Peyer's patch (tissue), 4 donors: ENCODE data around the gene AGFG2. TPM values are rescaled to one million over a fixed set of nuclear protein-coding genes. Genes with fewer than 3 reads are reported as not detected.
A peak's percentile ranks its signal among the peaks of the same experiment; 100 is the strongest.

ENCODE experiments used
- DNase-seq, 3 donors: peaks; one replicate each; pipeline ENCODE4 v3.0.0-alpha.2; 2017 to 2019
- H3K27ac ChIP-seq, 4 donors: fragments of 200-600 bp; sonication (generic); one replicate each; pipeline ENCODE4 v1.5.1; 2016 to 2019
- H3K27me3 ChIP-seq, 2 donors: fragments of 200-600 bp; sonication (generic); one replicate each; pipeline ENCODE4 v1.5.1; 2019
- H3K36me3 ChIP-seq, 3 donors: fragments of 200-600 bp; sonication (generic); one replicate each; pipeline ENCODE4 v1.5.1; 2016 to 2019
- H3K4me1 ChIP-seq, 4 donors: fragments of 200-600 bp; sonication (generic); one replicate each; pipeline ENCODE4 v1.5.1; 2016 to 2019
- H3K4me3 ChIP-seq, 4 donors: fragments of 200-600 bp; sonication (generic); 1 replicate in 3 of 4; 2 replicates in 1 of 4; pipeline ENCODE4 v1.5.1; 2016 to 2019; ENCODE audit warnings: mild to moderate bottlenecking in 1 of 4
- H3K9me3 ChIP-seq, 4 donors: fragments of 200-600 bp; sonication (generic); one replicate each; pipeline ENCODE4 v1.5.1; 2016 to 2019; ENCODE audit warnings: mild to moderate bottlenecking in 1 of 4
- POLR2A ChIP-seq, 2 donors: fragments of 450-650 bp; IDR thresholded peaks; one replicate each; pipeline ENCODE4 v1.5.1; 2017; ENCODE audit warnings: antibody characterized with exemption in 2 of 2, mild to moderate bottlenecking in 2 of 2, moderate library complexity in 2 of 2
- total RNA-seq, 4 donors: library from RNA; depleted of rRNA; stranded (reverse); fragments of >200 nt; gene quantifications; one replicate each; pipeline ENCODE4 v1.1.0, GENCODE V29; 2016
- TF ChIP-seq, protein P1 (sequence below), 6 experiments: fragments of 450-650 bp in 4 of 6; fragments of 200-600 bp in 2 of 6; sonication (generic) in 1 of 6; IDR thresholded peaks; one replicate each; pipeline ENCODE4 v1.5.1; 2017 to 2019; ENCODE audit warnings: antibody characterized with exemption in 6 of 6, mild to moderate bottlenecking in 3 of 6, moderate library complexity in 1 of 6

The AGFG2 gene
- total RNA-seq, 4 donors from 2014 or later: 38.4 to 63.6 (median 49.9) TPM

DNA sequence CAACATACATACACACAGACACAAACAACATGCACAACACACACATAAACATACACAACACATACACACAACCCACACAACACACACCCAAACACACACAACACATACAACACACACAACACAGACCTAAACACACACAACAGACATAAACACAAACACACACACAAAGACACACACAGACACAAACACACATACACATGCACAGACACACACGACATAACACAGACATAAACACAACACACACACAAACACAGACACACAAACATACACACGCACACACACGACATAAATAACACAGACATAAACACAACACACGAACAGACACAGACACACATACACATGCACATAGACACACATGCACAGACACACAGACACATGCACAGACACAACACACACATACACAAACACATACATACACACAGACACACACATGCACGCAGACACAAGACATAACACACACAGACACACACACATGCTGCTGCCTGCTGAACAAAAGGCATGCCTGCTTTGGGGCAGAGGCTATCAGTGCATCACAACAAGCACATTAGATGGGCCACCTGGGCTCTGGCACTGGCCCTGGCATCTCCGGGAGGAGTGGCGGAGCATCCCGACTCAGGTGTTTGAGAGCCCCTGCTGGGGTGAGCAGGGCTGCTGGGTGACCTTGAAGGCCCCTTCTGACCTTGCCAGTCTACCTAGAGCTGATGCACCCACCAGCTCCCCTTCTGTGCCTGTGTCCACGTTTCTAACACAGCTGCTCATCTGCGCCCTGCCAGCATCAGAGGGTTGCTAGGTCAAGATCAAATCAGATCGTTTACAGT is 41.7 kb downstream of the AGFG2 start:
- TF ChIP-seq, protein P1, sequence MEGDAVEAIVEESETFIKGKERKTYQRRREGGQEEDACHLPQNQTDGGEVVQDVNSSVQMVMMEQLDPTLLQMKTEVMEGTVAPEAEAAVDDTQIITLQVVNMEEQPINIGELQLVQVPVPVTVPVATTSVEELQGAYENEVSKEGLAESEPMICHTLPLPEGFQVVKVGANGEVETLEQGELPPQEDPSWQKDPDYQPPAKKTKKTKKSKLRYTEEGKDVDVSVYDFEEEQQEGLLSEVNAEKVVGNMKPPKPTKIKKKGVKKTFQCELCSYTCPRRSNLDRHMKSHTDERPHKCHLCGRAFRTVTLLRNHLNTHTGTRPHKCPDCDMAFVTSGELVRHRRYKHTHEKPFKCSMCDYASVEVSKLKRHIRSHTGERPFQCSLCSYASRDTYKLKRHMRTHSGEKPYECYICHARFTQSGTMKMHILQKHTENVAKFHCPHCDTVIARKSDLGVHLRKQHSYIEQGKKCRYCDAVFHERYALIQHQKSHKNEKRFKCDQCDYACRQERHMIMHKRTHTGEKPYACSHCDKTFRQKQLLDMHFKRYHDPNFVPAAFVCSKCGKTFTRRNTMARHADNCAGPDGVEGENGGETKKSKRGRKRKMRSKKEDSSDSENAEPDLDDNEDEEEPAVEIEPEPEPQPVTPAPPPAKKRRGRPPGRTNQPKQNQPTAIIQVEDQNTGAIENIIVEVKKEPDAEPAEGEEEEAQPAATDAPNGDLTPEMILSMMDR (IDR thresholded peaks at IDR 0.05): no peak
- no peak for TF ChIP-seq POLR2A (IDR thresholded peaks at IDR 0.05)
- no peak for DNase-seq
- Histone ChIP-seq H3K27me3 (no peaks in the 10 kb centered on the region), H3K36me3 (peaks cover 0 to 67% (median 4%) of the 10 kb centered on the region in 3 donors), H3K9me3 (no peaks in the 10 kb centered on the region), H3K27ac (no peak overlapping the region), H3K4me1 (peaks cover 8 to 28% (median 13%) of the 10 kb centered on the region in 4 donors), H3K4me3 (no peak overlapping the region)

DNA sequence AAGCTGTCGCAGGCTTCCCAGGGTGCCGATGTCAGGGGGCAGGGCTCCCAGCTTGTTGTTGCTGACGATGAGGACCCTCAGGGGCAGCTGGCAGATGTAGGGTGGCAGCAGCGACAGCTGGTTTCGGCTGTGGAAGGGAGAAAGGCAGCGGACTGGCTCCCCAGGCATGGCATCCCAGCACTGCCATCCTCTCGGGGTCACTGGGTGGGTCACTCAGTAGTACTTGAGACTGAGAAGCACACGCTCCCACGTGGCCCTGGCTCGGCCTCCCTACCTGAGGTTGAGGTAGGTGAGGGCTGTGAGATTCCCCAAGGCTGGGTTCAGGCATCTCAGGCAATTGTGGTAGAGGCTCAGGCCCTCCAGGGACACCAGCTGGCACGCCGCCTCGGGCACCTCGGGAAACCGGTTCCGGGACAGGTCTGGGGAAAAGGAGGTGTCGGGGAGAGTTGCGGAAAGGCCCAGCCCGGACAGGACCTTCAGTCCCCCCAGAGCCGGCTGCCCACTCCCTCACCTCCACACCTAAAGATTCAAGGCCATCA is 43.1 kb downstream of the AGFG2 start:
- Histone ChIP-seq H3K9me3 (no peaks in the 10 kb centered on the region), H3K4me3 (no peak overlapping the region), H3K36me3 (peaks cover 0 to 52% (median 4%) of the 10 kb centered on the region in 3 donors), H3K27me3 (no peaks in the 10 kb centered on the region), H3K4me1 (peaks cover 8 to 30% (median 13%) of the 10 kb centered on the region in 4 donors), H3K27ac (peak overlapping the region in 3 of 4 donors; percentile 98 to 100 (median 100))
- TF ChIP-seq, protein P1 (IDR thresholded peaks at IDR 0.05): no peak
- no peak for TF ChIP-seq POLR2A (IDR thresholded peaks at IDR 0.05)
- no peak for DNase-seq

DNA sequence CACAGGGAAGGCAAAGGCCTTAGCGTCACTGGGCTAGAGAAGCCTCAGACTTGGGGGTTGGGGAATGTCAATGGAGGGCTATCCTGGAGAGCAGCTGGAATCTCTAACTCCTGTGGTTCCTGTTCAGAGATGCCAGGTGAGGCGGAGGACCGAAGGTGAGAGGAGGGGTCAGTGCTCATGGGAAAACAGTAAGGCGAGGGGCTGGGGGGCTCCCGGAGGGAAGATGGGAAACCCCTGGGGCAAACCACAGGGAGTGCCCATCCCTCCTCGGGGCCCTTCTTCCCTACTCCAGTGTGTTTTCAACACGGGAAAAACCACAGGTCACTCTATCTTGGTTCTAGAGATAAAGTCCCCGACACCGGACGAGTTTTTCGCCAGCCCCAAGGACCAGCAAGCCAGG is 43.6 kb downstream of the AGFG2 start:
- TF ChIP-seq POLR2A (IDR thresholded peaks at IDR 0.05): no peak
- TF ChIP-seq, protein P1 (IDR thresholded peaks at IDR 0.05): no peak
- H3K36me3 ChIP-seq: peaks cover 0 to 47% (median under 1%) of the 10 kb centered on the region in 3 donors
- peak overlapping the region; percentile 98 to 100 (median 99) for H3K27ac ChIP-seq
- peaks cover 8 to 32% (median 13%) of the 10 kb centered on the region in 4 donors for H3K4me1 ChIP-seq
- H3K9me3 ChIP-seq: no peaks in the 10 kb centered on the region
- no peaks in the 10 kb centered on the region for H3K27me3 ChIP-seq
- peak overlapping the region in 2 of 4 donors; percentile 92 for H3K4me3 ChIP-seq
- no peak for DNase-seq

DNA sequence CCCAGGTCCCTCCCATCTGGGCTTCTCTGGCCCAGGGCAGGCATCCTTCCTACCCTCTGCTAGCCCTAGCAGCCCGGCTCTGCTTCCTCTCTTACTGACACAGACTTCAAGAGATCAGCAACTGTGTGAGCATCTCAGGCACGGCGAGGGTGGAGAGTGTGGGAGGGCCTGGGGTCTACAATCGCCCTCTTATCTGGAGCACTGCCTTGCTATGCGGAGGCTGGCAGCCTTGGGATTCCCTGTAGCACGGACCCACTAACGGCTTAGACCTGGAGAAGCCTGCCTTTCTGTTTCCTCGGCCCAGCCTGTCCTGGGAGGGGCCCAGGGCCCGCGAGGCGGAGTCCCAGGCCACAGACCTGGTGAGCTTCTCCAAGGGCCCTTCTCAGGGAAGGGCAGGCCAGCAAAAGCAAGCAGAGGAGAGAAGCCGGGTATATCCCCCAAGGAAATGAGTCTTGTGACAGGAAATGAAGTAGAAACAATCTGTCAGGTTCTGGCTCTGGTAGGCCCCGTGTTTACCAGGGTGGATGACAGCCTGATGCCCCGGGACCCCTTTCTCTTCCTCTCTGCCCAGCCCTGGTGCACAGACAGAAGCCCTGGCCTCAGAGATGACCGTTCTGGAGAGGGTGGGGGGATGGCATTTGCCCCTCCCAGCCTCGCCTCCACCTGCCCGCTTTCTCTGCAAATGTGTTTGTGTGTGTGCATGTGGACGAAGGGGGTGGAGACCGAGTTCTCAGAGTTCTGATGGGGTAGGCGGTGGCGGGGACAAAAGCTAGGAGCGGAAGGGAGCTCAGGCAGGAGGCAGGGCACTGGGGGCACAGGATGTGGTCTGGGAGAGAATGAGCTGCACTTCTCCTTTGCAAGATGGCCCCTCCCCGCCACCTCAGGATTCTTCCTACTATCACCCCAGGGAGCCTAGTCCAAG is 44.4 kb downstream of the AGFG2 start:
- DNase-seq: peak in 2 of 3 donors; percentile 94 to 95

More for the DNA sequence above, 44.4 kb downstream of the AGFG2 start:
- Histone ChIP-seq H3K4me3 (peak overlapping the region; percentile 92 to 95 (median 92)), H3K4me1 (peaks cover 8 to 32% (median 13%) of the 10 kb centered on the region in 4 donors), H3K27me3 (no peaks in the 10 kb centered on the region), H3K36me3 (peaks cover 0 to 39% (median 0%) of the 10 kb centered on the region in 3 donors), H3K9me3 (no peaks in the 10 kb centered on the region), H3K27ac (peak overlapping the region; percentile 98 to 100 (median 99))
- TF ChIP-seq, protein P1 (IDR thresholded peaks at IDR 0.05): no peak
- no peak for TF ChIP-seq POLR2A (IDR thresholded peaks at IDR 0.05)
